ENCODE results near the gene COPZ2.

Gene COPZ2

DNA sequence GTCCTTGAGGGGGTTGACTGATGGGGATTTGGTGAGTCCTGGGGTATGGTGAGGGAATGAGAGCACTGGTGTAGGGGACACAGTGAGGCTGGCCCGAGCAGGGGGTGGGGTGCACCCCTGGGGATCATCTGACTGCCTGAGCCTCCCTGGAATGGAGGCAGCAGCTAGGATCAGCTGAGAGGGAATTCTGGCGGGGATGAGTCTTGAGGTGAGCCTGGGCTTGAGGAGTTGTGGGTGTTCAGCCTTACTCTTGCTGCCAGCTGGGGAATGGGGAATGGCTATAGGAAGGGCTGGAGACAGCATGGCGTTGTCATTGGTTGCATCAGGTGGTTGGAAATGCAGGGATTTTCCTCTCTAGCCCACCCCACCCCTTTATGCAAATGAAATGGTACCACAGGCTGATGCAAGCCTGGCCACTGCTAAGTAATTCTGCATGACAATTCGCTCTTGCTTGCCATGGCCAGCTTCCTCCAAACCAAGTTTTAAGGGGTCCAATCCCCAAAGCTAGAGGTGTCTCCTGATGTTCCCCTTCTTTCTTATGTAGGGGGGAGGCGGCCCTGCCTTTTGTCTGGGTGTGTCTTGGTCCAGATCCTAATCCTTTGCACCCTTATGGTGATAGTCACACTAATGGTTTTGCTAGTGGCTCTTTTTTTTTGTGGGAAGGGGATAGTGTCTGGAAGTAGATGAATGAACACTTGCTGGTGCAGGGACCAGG is 18.1 kb upstream of the COPZ2 start (continued):
- TF ChIP-seq, protein P1, sequence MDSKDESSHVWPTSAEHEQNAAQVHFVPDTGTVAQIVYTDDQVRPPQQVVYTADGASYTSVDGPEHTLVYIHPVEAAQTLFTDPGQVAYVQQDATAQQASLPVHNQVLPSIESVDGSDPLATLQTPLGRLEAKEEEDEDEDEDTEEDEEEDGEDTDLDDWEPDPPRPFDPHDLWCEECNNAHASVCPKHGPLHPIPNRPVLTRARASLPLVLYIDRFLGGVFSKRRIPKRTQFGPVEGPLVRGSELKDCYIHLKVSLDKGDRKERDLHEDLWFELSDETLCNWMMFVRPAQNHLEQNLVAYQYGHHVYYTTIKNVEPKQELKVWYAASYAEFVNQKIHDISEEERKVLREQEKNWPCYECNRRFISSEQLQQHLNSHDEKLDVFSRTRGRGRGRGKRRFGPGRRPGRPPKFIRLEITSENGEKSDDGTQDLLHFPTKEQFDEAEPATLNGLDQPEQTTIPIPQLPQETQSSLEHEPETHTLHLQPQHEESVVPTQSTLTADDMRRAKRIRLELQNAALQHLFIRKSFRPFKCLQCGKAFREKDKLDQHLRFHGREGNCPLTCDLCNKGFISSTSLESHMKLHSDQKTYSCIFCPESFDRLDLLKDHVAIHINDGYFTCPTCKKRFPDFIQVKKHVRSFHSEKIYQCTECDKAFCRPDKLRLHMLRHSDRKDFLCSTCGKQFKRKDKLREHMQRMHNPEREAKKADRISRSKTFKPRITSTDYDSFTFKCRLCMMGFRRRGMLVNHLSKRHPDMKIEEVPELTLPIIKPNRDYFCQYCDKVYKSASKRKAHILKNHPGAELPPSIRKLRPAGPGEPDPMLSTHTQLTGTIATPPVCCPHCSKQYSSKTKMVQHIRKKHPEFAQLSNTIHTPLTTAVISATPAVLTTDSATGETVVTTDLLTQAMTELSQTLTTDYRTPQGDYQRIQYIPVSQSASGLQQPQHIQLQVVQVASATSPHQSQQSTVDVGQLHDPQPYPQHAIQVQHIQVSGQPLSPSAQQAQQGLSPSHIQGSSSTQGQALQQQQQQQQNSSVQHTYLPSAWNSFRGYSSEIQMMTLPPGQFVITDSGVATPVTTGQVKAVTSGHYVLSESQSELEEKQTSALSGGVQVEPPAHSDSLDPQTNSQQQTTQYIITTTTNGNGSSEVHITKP (tag by site-specific recombination; IDR thresholded peaks at IDR 0.05): peak; percentile 79
- TF ChIP-seq ZNF23 (tag by site-specific recombination; IDR thresholded peaks at IDR 0.05; ENCODE audit: borderline replicate concordance): no peak
- TF ChIP-seq KLF16 (tag by site-specific recombination; IDR thresholded peaks at IDR 0.05): no peak; the same call in none of the 2 replicates
- no peak for TF ChIP-seq ZNF843 (tag by site-specific recombination; IDR thresholded peaks at IDR 0.05)
- TF ChIP-seq, protein P2, sequence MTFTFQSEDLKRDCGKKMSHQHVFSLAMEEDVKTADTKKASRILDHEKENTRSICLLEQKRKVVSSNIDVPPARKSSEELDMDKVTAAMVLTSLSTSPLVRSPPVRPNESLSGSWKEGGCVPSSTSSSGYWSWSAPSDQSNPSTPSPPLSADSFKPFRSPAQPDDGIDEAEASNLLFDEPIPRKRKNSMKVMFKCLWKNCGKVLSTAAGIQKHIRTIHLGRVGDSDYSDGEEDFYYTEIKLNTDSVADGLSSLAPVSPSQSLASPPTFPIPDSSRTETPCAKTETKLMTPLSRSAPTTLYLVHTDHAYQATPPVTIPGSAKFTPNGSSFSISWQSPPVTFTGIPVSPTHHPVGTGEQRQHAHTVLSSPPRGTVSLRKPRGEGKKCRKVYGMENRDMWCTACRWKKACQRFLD (tag by site-specific recombination; IDR thresholded peaks at IDR 0.05): no peak
- TF ChIP-seq ZNF549 (tag by site-specific recombination; IDR thresholded peaks at IDR 0.05): no peak
- TF ChIP-seq ZNF596 (tag by site-specific recombination; IDR thresholded peaks at IDR 0.05): no peak
- TF ChIP-seq ZNF658 (tag by site-specific recombination; IDR thresholded peaks at IDR 0.05): no peak
- TF ChIP-seq SP3 (tag by site-specific recombination; IDR thresholded peaks at IDR 0.05): peak; percentile 65
- TF ChIP-seq SCRT2 (tag by site-specific recombination; IDR thresholded peaks at IDR 0.05): peak; percentile 95
- no peak; the same call in 1 of the 2 replicates for TF ChIP-seq GLIS2 (tag by site-specific recombination; IDR thresholded peaks at IDR 0.05)
- no peak for TF ChIP-seq ZNF621 (tag by site-specific recombination; IDR thresholded peaks at IDR 0.05)
- TF ChIP-seq ZNF24 (tag by site-specific recombination; IDR thresholded peaks at IDR 0.05): no peak
- no peak for TF ChIP-seq ZSCAN16 (tag by site-specific recombination; IDR thresholded peaks at IDR 0.05)
- TF ChIP-seq, protein P3, sequence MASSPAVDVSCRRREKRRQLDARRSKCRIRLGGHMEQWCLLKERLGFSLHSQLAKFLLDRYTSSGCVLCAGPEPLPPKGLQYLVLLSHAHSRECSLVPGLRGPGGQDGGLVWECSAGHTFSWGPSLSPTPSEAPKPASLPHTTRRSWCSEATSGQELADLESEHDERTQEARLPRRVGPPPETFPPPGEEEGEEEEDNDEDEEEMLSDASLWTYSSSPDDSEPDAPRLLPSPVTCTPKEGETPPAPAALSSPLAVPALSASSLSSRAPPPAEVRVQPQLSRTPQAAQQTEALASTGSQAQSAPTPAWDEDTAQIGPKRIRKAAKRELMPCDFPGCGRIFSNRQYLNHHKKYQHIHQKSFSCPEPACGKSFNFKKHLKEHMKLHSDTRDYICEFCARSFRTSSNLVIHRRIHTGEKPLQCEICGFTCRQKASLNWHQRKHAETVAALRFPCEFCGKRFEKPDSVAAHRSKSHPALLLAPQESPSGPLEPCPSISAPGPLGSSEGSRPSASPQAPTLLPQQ (tag by site-specific recombination; IDR thresholded peaks at IDR 0.05): peak; percentile 15; the same call in 1 of the 2 replicates
- no peak for TF ChIP-seq ZNF521 (tag by site-specific recombination; IDR thresholded peaks at IDR 0.05)
- no peak for TF ChIP-seq ZNF837 (tag by site-specific recombination; IDR thresholded peaks at IDR 0.05)
- TF ChIP-seq ZNF202 (tag by site-specific recombination; IDR thresholded peaks at IDR 0.05; ENCODE audit: borderline replicate concordance): no peak
- no peak for TF ChIP-seq ZNF529 (tag by site-specific recombination; IDR thresholded peaks at IDR 0.05; ENCODE audit: insufficient replicate concordance)
- TF ChIP-seq TRIM28 (IDR thresholded peaks at IDR 0.05; ENCODE audit: borderline replicate concordance, low read length): no peak
- no peak for TF ChIP-seq REPIN1 (tag by site-specific recombination; IDR thresholded peaks at IDR 0.05; ENCODE audit: low read depth)
- no peak for TF ChIP-seq ZNF747 (tag by site-specific recombination; IDR thresholded peaks at IDR 0.05)
- TF ChIP-seq ZNF394 (tag by site-specific recombination; IDR thresholded peaks at IDR 0.05; ENCODE audit: borderline replicate concordance): no peak
- TF ChIP-seq ZNF174 (tag by site-specific recombination; IDR thresholded peaks at IDR 0.05): no peak
- no peak for TF ChIP-seq OSR2 (tag by site-specific recombination; IDR thresholded peaks at IDR 0.05)
- no peak for TF ChIP-seq ZNF629 (tag by site-specific recombination; IDR thresholded peaks at IDR 0.05)
- no peak for TF ChIP-seq ZNF544 (tag by site-specific recombination; IDR thresholded peaks at IDR 0.05)
- TF ChIP-seq ZNF37A (tag by site-specific recombination; IDR thresholded peaks at IDR 0.05): no peak
- TF ChIP-seq, protein P4, sequence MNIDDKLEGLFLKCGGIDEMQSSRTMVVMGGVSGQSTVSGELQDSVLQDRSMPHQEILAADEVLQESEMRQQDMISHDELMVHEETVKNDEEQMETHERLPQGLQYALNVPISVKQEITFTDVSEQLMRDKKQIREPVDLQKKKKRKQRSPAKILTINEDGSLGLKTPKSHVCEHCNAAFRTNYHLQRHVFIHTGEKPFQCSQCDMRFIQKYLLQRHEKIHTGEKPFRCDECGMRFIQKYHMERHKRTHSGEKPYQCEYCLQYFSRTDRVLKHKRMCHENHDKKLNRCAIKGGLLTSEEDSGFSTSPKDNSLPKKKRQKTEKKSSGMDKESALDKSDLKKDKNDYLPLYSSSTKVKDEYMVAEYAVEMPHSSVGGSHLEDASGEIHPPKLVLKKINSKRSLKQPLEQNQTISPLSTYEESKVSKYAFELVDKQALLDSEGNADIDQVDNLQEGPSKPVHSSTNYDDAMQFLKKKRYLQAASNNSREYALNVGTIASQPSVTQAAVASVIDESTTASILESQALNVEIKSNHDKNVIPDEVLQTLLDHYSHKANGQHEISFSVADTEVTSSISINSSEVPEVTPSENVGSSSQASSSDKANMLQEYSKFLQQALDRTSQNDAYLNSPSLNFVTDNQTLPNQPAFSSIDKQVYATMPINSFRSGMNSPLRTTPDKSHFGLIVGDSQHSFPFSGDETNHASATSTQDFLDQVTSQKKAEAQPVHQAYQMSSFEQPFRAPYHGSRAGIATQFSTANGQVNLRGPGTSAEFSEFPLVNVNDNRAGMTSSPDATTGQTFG (tag by site-specific recombination; IDR thresholded peaks at IDR 0.05; ENCODE audit: borderline replicate concordance): no peak
- no peak for TF ChIP-seq ZSCAN23 (tag by site-specific recombination; IDR thresholded peaks at IDR 0.05)
- no peak for TF ChIP-seq GLI2 (tag by site-specific recombination; IDR thresholded peaks at IDR 0.05; ENCODE audit: borderline replicate concordance, low read depth)
- TF ChIP-seq ZNF501 (tag by site-specific recombination; IDR thresholded peaks at IDR 0.05): no peak
